ENCODE results near the gene ADAM12. TPM values are rescaled to one million over a fixed set of nuclear protein-coding genes. Genes with fewer than 3 reads are reported as not detected.

ADAM12 gene
- total RNA-seq, 1 experiment from 2014 or later: not detected

DNA sequence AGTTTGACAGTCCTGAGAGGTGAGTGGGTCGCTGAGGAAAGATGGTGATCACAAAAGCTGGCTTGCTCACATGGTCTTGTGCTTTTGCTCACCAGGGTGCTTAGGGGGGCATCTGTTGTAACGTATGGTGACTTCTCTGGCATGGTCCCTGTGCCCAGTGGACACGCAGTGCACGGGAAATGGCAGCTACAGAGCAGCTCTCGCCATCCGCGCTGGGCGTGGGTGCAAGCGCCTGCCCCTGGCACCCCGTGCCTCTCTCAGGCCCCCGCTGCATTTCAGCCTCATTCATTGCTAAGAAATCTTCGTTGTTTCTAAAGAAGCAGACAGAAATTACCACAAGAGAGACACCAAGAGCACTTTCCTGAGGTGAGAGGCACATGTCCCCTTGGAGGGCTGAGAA lies 390.7 kb downstream of the ADAM12 start:
- H3K36me3 Mint-ChIP-seq (ENCODE audit: insufficient read depth, unreplicated experiment): no peaks in the 10 kb centered on the region
- TF ChIP-seq, protein P1, sequence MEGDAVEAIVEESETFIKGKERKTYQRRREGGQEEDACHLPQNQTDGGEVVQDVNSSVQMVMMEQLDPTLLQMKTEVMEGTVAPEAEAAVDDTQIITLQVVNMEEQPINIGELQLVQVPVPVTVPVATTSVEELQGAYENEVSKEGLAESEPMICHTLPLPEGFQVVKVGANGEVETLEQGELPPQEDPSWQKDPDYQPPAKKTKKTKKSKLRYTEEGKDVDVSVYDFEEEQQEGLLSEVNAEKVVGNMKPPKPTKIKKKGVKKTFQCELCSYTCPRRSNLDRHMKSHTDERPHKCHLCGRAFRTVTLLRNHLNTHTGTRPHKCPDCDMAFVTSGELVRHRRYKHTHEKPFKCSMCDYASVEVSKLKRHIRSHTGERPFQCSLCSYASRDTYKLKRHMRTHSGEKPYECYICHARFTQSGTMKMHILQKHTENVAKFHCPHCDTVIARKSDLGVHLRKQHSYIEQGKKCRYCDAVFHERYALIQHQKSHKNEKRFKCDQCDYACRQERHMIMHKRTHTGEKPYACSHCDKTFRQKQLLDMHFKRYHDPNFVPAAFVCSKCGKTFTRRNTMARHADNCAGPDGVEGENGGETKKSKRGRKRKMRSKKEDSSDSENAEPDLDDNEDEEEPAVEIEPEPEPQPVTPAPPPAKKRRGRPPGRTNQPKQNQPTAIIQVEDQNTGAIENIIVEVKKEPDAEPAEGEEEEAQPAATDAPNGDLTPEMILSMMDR (IDR thresholded peaks at IDR 0.05; ENCODE audit: unreplicated experiment): no peak
- BruUV-seq (replicated peaks): no TSS peak
- no peak overlapping the region for H3K27ac Mint-ChIP-seq (ENCODE audit: unreplicated experiment)
- no peaks in the 10 kb centered on the region for H3K27me3 Mint-ChIP-seq (ENCODE audit: unreplicated experiment)
- H3K4me1 Mint-ChIP-seq (ENCODE audit: low read depth, unreplicated experiment): no peaks in the 10 kb centered on the region
- no peak overlapping the region for H3K4me3 Mint-ChIP-seq (ENCODE audit: low read depth, unreplicated experiment)
- intact Hi-C loops (cut with micrococcal nuclease; ENCODE audit: unreplicated experiment): no loop called here
- DNase-seq: no peak
- no peaks in the 10 kb centered on the region for H3K9me3 Mint-ChIP-seq (ENCODE audit: low read depth, unreplicated experiment)
- CTCF ChIA-PET: no interaction called here

- Mint-ChIP-seq H3K36me3 (ENCODE audit: insufficient read depth, unreplicated experiment) (no peaks in the 10 kb centered on the region), H3K4me1 (ENCODE audit: low read depth, unreplicated experiment) (no peaks in the 10 kb centered on the region), H3K27ac (ENCODE audit: unreplicated experiment) (no peak overlapping the region), H3K4me3 (ENCODE audit: low read depth, unreplicated experiment) (no peak overlapping the region), H3K27me3 (ENCODE audit: unreplicated experiment) (no peaks in the 10 kb centered on the region), H3K9me3 (ENCODE audit: low read depth, unreplicated experiment) (no peaks in the 10 kb centered on the region)
- no peak for DNase-seq
- TF ChIP-seq, protein P1 (IDR thresholded peaks at IDR 0.05; ENCODE audit: unreplicated experiment): no peak
- no TSS peak for BruUV-seq (replicated peaks)
- intact Hi-C loops (cut with micrococcal nuclease; ENCODE audit: unreplicated experiment): no loop called here
- CTCF ChIA-PET: interaction anchor here (0.7 kb wide), 1 partner anchor 18 kb away, joined by 3 read pairs; no protein-coding TSS in a partner anchor
Observed at GRCh38 chr10:125995726-125996304, 392.5 kb downstream of the ADAM12 start.

- intact Hi-C loops (cut with micrococcal nuclease; ENCODE audit: unreplicated experiment): no loop called here
- CTCF ChIA-PET: no interaction called here
- BruUV-seq (replicated peaks): no TSS peak
- Mint-ChIP-seq H3K27ac (ENCODE audit: unreplicated experiment) (no peak overlapping the region), H3K36me3 (ENCODE audit: insufficient read depth, unreplicated experiment) (no peaks in the 10 kb centered on the region), H3K9me3 (ENCODE audit: low read depth, unreplicated experiment) (no peaks in the 10 kb centered on the region), H3K4me1 (ENCODE audit: low read depth, unreplicated experiment) (no peaks in the 10 kb centered on the region), H3K27me3 (ENCODE audit: unreplicated experiment) (no peaks in the 10 kb centered on the region), H3K4me3 (ENCODE audit: low read depth, unreplicated experiment) (no peak overlapping the region)
- DNase-seq: no peak
- TF ChIP-seq, protein P1 (IDR thresholded peaks at IDR 0.05; ENCODE audit: unreplicated experiment): no peak
Observed at GRCh38 chr10:125994601-125995000, 393.7 kb downstream of the ADAM12 start.

- DNase-seq: no peak
- CTCF ChIA-PET: no interaction called here
- Mint-ChIP-seq H3K9me3 (ENCODE audit: low read depth, unreplicated experiment) (no peaks in the 10 kb centered on the region), H3K27me3 (ENCODE audit: unreplicated experiment) (no peaks in the 10 kb centered on the region), H3K27ac (ENCODE audit: unreplicated experiment) (no peak overlapping the region), H3K4me1 (ENCODE audit: low read depth, unreplicated experiment) (no peaks in the 10 kb centered on the region), H3K36me3 (ENCODE audit: insufficient read depth, unreplicated experiment) (no peaks in the 10 kb centered on the region), H3K4me3 (ENCODE audit: low read depth, unreplicated experiment) (no peak overlapping the region)
- TF ChIP-seq, protein P1 (IDR thresholded peaks at IDR 0.05; ENCODE audit: unreplicated experiment): no peak
- intact Hi-C loops (cut with micrococcal nuclease; ENCODE audit: unreplicated experiment): no loop called here
- no TSS peak for BruUV-seq (replicated peaks)
Observed at GRCh38 chr10:125992254-125992653, 396.0 kb downstream of the ADAM12 start.

Data from Calu3 (cell line).